Colonic mucosa (tissue), 4 donors: ENCODE results near the gene ZNF608. TPM values are rescaled to one million over a fixed set of nuclear protein-coding genes. Genes with fewer than 3 reads are reported as not detected.

Source experiments
- DNase-seq: peaks from one replicate; pipeline ENCODE4 v3.0.0-alpha.2; 2020
- H3K27ac ChIP-seq: fragments of 200-600 bp; one replicate; pipeline ENCODE4 v1.8.0; 2021
- H3K27me3 ChIP-seq: fragments of 200-600 bp; one replicate; pipeline ENCODE4 v1.8.0; 2021
- H3K36me3 ChIP-seq: fragments of 200-600 bp; one replicate; pipeline ENCODE4 v1.8.0; 2021
- H3K4me1 ChIP-seq: fragments of 200-600 bp; one replicate; pipeline ENCODE4 v1.8.0; 2021; ENCODE audit warnings: mild to moderate bottlenecking
- H3K4me3 ChIP-seq: fragments of 200-600 bp; one replicate; pipeline ENCODE4 v1.8.0; 2021
- H3K9ac ChIP-seq, 2 donors: one replicate each; pipeline ENCODE4 v1.7.0; 2013; ENCODE audit warnings: control low read depth in 2 of 2, low read depth in 2 of 2, low read length in 2 of 2
- H3K9me3 ChIP-seq: fragments of 200-600 bp; one replicate; pipeline ENCODE4 v1.8.0; 2021
- intact Hi-C: fragments of 100-400 bp; cut with DNase I; formaldehyde crosslinking; loops from one replicate; pipeline ENCODE4 v1.14.1; 2022
- total RNA-seq, 2 donors: library from RNA; stranded (reverse); fragmentation: NEBNext Ultra II Directional in 1 of 2; extraction: Animal tissue kit (Norgen Biotek cat#: 25700) in 1 of 2; gene quantifications; one replicate each; pipeline ENCODE4 v1.2.1, GENCODE V29; 2021
- TF ChIP-seq, protein P1 (sequence below): fragments of 200-600 bp; IDR thresholded peaks from one replicate; pipeline ENCODE4 v1.8.0; 2022; ENCODE audit warnings: antibody characterized with exemption, mild to moderate bottlenecking
- donor health status: healthy.
- donor health status: DM: no; HTN: no; CAD: no.
- donor health status: DM: no; HTN: no; CAD: no.

The ZNF608 gene
- total RNA-seq, 2 donors from 2014 or later, result 14.6 to 20.0 TPM

DNA sequence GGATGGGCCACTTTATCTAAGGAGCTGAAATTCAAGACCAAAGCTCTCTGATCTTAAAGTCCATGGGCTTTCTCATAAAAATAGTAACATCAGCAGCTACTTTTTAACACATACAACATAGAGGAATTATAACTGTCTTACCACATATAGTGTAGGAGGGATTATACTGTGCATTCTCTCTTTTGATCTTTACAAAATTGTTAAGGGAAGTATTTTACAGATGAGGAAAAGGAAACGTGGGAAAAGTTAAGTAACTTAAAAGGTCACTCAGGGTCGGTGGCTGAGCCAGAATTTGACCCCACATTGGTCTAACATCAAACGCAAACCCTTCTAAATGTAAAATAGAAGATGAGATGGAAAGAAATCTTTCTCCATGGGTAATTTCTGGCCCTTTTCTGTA is 38.4 kb downstream of the ZNF608 start:
- H3K27ac ChIP-seq, result no peak overlapping the region
- intact Hi-C loops, result no loop called here
- peaks cover 8% of the 10 kb centered on the region for H3K4me1 ChIP-seq

DNA sequence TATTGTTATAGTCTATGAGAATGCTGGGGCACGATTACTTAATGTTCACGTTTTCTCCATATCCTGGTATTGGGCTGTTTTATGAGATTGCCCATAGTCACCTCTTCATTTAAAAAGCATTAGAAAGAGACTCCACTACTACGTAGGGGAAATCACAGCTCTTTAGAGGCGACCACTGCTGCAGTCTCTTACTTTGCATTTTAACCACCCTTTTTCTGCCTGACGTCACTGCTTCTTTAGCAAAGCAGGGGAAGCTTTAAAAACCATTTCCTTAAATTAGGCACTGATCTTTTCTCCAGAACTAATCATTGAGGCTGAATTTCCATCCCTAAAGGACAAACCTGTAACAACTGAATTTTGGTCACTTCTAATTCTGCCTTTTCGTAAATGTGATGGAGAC is 38.9 kb downstream of the ZNF608 start:
- no peak overlapping the region for H3K4me3 ChIP-seq
- no peaks in the 10 kb centered on the region for H3K36me3 ChIP-seq
- H3K9me3 ChIP-seq, result no peaks in the 10 kb centered on the region
- peak overlapping the region in 1 of 2 donors; percentile 42 for H3K9ac ChIP-seq
- H3K27ac ChIP-seq, result peak overlapping the region; percentile 25
- intact Hi-C loops, result no loop called here
- H3K27me3 ChIP-seq, result no peaks in the 10 kb centered on the region
- TF ChIP-seq, protein P1, sequence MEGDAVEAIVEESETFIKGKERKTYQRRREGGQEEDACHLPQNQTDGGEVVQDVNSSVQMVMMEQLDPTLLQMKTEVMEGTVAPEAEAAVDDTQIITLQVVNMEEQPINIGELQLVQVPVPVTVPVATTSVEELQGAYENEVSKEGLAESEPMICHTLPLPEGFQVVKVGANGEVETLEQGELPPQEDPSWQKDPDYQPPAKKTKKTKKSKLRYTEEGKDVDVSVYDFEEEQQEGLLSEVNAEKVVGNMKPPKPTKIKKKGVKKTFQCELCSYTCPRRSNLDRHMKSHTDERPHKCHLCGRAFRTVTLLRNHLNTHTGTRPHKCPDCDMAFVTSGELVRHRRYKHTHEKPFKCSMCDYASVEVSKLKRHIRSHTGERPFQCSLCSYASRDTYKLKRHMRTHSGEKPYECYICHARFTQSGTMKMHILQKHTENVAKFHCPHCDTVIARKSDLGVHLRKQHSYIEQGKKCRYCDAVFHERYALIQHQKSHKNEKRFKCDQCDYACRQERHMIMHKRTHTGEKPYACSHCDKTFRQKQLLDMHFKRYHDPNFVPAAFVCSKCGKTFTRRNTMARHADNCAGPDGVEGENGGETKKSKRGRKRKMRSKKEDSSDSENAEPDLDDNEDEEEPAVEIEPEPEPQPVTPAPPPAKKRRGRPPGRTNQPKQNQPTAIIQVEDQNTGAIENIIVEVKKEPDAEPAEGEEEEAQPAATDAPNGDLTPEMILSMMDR, result no peak
- no peak for DNase-seq
- H3K4me1 ChIP-seq, result peaks cover 8% of the 10 kb centered on the region

More for the DNA sequence above, 38.4 kb downstream of the ZNF608 start:
- no peaks in the 10 kb centered on the region for H3K36me3 ChIP-seq
- H3K27me3 ChIP-seq, result no peaks in the 10 kb centered on the region
- H3K9me3 ChIP-seq, result no peaks in the 10 kb centered on the region
- TF ChIP-seq, protein P1, result no peak
- no peak overlapping the region for H3K4me3 ChIP-seq
- H3K9ac ChIP-seq, result no peak overlapping the region
- no peak for DNase-seq

DNA sequence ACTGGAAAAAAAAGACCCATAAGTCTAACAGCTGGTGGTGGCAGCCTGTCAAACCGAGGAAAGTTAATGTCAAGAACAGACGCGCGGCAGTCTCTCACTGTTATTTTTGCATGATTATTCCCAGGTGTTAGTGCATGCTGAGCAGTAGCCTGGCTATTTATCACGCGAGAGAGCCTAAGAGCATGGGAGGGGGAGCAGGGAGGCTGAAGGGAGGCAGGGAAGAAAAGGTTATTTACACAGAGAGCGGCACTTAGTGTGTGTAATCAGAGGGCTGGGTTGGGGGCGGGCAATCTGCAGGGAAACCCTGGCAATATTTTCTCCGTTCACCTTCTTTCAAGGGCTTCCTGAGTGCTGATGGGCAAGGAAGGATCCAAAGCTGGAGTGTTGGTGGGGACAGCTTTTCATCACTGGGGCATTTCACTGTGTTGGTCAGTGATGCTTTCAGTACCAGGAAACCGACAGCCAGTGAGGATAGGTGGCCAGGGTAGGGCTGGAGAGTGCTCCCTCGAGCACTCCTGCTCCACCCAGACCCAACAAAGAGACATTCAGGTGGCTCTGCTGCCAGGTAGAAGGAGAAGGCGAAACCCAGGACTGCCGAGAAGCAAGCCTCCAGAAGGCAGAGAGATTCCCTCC is 39.6 kb downstream of the ZNF608 start:
- Histone ChIP-seq H3K36me3 (no peaks in the 10 kb centered on the region), H3K9ac (peak overlapping the region in 1 of 2 donors; percentile 42), H3K4me3 (no peak overlapping the region), H3K27ac (peak overlapping the region; percentile 25), H3K9me3 (no peaks in the 10 kb centered on the region), H3K27me3 (no peaks in the 10 kb centered on the region), H3K4me1 (peaks cover 8% of the 10 kb centered on the region)
- TF ChIP-seq, protein P1, result no peak
- intact Hi-C loops, result no loop called here
- DNase-seq, result peak; percentile 54

DNA sequence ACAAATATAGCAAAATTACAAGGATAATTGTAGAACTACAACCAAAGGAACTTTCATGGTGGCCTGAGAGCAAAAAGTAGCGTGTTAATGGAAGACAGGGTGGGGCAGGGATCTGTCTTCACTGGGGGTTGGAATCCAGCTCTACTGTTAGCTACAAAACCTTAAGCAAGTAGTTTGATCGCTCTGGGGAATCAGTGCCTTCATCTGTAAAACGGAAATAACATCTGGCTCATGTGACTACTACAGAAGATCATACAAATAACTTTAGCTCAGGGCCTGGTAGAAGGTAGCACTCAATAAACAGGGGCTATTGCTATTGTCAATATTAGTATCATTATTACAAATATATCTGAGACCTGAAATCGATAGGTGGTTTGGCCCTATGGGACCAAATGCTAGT is 40.4 kb downstream of the ZNF608 start:
- Histone ChIP-seq H3K27ac (no peak overlapping the region), H3K36me3 (no peaks in the 10 kb centered on the region), H3K9me3 (no peaks in the 10 kb centered on the region), H3K4me1 (peaks cover 8% of the 10 kb centered on the region), H3K9ac (no peak overlapping the region), H3K27me3 (no peaks in the 10 kb centered on the region), H3K4me3 (no peak overlapping the region)
- DNase-seq, result no peak
- intact Hi-C loops, result no loop called here
- TF ChIP-seq, protein P1, result no peak

DNA sequence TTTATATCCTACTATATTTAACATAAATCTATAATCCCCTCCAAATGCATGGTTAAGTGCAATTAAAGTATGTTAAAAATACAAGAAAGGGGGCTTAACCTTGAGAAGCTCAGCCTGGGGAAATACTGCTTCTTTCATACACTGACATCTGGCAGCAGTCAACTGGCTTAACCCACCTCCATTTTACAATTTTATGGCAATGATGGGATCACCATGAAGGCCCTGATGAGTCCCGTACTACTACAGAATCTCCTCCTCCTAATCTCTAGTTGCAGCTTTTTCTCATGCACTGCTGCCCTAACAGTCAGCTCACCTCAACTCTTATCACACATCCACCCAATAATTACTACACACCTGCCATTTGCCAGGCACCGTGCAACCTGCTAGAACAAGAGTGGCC is 40.9 kb downstream of the ZNF608 start:
- TF ChIP-seq, protein P1, result no peak
- Histone ChIP-seq H3K9me3 (no peaks in the 10 kb centered on the region), H3K9ac (no peak overlapping the region), H3K27me3 (no peaks in the 10 kb centered on the region), H3K4me1 (peaks cover 8% of the 10 kb centered on the region), H3K27ac (no peak overlapping the region), H3K36me3 (no peaks in the 10 kb centered on the region), H3K4me3 (no peak overlapping the region)
- intact Hi-C loops, result no loop called here
- DNase-seq, result no peak
